WTC11 (cell line): Measurements from ENCODE around the gene FBLN7.

Experiments used
- CBFB ChIP-seq: sonication (generic); formaldehyde crosslinking; IDR thresholded peaks from 2 replicates; pipeline ENCODE4 v1.8.1; 2022; ENCODE audit warnings: mild to moderate bottlenecking, low read depth, missing genetic modification reagents
- CREM ChIP-seq: sonication (generic); formaldehyde crosslinking; IDR thresholded peaks from 2 replicates; pipeline ENCODE4 v1.8.1; 2022; ENCODE audit warnings: mild to moderate bottlenecking, missing genetic modification reagents, moderate library complexity
- CTCF ChIP-seq: fragments of 200-600 bp; IDR thresholded peaks from 2 replicates; pipeline ENCODE4 v1.8.0; 2022; ENCODE audit warnings: antibody characterized with exemption
- MYBL2 ChIP-seq: sonication (generic); formaldehyde crosslinking; IDR thresholded peaks from 2 replicates; pipeline ENCODE4 v1.8.1; 2023; ENCODE audit warnings: mild to moderate bottlenecking, moderate library complexity, missing genetic modification reagents
- NR3C1 ChIP-seq: sonication (generic); formaldehyde crosslinking; conservative IDR thresholded peaks from 2 replicates; pipeline ENCODE4 v1.8.1; 2023; ENCODE audit warnings: low read depth, mild to moderate bottlenecking, missing genetic modification reagents
- RORB ChIP-seq: fragments of 250-450 bp; sonication (Bioruptor Pico); IDR thresholded peaks from 2 replicates; pipeline ENCODE4 v1.9.0; 2021; ENCODE audit warnings: mild to moderate bottlenecking

DNA sequence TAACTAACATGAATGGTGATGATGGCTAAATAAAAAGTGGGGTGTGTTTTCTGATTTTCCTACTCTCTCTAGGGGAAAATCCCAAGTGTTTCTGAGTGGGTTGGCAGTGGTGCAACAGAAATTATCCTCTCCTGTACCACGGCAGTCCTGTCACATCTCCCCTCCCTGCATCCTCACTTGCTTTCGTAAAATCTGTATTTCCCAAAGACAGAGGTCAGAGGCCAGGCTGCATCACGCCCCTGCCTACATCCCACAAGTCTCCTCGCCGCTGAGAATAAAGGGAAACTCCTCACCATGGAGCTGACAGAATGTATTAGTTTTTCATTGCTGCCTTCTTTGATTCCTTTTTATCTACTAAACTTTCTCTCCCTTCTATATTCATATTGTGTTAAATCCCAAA is 13.1 kb downstream of the FBLN7 start:
- no peak for TF ChIP-seq RORB (CRISPR knock-in tag)
- no peak for TF ChIP-seq CTCF
- no peak for TF ChIP-seq CBFB (CRISPR knock-in tag)
- TF ChIP-seq CREM, result no peak
- TF ChIP-seq NR3C1, result no peak
- no peak for TF ChIP-seq MYBL2 (CRISPR knock-in tag)
